HG03520 (cell line): ENCODE data around the gene SIRPG.
"Not testable (repeated sequence)": the region's sequence is repeated elsewhere in the genome, so short reads cannot be mapped to it uniquely, and the experiment has no call there.

Experiments
- ATAC-seq: cut with Tn5 transposase; IDR thresholded peaks from one replicate; pipeline ENCODE4 v1.9.1; 2021; ENCODE audit warnings: mild to moderate bottlenecking, moderate library complexity; ENCODE audit not compliant: unreplicated experiment

The SIRPG gene

DNA sequence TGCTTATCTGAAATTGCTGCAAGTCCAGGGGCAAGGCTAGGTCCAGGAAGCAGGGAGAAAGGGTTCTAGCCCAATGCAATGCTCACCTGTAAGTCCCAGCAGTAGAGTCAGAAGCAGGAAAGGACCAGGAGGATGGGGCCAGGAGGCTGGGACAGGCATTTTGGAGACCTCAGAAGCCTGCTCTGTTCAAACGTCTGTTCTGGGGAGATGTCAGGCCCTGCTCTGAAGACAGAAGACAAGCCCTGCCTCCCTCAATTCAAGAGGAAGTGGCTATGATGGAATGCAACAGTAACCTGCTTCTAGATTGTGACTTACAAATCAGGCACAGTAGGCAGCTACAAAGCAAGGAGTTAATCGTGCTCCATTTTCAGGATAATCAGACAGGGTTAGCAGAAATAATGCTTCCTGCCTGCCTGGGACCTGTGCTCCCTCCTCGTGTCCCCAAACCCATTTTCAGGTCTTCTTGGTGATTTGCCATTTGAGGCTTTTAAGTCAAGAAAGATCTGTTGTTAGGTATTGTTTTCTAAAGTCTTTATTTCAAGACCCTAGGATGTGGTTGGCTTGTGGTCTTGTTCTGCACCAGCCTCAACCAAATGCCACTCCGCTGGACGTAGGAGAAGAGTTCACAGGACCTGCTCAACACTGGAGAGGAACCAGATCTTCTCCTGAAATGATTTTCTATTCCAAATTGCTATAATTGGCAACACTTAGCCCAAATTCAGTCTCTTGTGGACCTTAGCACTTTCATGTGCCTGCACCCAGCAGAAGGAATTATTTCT is at the start of gene SIRPG:
SIRPG (minus strand) TSS at position 224 of the 779 bp plus-strand sequence; CDS start at position 159, 65 bp downstream.
- no peak for ATAC-seq

DNA sequence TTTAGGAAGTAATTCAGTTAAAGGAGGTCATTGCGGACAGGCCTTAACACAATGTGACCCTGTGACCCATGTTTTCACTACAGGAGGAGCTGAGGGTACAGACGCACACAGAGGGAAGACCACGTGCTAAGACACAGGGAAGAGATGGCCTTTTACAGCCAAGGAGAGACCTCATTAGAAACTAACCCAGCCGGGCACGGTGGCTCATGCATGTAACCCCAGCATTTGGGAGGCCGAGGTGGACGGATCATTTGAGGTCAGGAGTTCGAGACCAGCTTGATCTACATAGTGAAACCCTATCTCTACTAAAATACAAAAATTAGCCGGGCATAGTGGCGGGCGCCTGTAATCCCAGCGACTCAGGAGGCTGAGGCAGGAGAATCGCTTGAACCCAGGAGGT is 49.3 kb upstream of the SIRPG start:
- not testable (repeated sequence) for ATAC-seq

DNA sequence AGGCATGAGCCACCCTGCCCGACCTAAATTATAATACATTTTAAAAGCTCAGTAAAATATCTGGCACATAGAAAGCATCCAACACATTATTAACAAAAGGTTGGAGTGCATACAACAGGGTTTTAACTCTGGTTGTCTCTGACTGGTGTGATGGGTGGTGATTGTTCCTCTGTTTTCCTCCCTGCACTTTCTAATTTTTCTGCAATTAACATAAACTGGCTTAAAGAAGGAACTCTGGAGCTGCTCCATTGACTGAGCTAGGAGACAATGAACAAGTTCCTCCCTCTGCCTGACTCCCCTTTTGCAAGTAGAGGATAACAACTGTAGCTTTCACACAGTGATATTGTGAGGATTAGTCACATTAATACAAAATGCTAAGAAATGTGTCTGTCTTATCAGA is 48.5 kb upstream of the SIRPG start:
- no peak for ATAC-seq

DNA sequence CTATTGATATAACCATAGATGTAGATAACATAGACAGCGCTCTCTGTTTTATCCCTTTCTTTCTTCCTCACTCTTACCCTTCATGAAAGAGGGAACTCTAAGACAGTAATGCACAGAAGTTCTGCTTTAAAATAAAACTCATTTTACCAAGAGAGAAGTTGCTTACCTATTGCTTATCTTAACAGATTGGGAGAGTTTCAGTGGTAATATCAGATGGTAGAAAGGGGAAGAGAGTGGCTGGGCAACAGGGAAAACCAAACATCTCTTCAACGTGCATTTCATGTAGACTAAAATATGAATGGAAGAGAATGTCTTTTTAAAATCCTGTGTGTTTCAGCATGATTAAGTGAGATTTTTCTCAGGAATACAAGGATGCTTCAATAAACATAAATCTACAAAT is 45.3 kb upstream of the SIRPG start:
- no peak for ATAC-seq

GRCh38 chr20:1702328-1702727 is 44.7 kb upstream of the SIRPG start:
- no peak for ATAC-seq

- ATAC-seq: no peak
These were observed 43.4 kb upstream of the SIRPG start for GRCh38 chr20:1700990-1701389.

DNA sequence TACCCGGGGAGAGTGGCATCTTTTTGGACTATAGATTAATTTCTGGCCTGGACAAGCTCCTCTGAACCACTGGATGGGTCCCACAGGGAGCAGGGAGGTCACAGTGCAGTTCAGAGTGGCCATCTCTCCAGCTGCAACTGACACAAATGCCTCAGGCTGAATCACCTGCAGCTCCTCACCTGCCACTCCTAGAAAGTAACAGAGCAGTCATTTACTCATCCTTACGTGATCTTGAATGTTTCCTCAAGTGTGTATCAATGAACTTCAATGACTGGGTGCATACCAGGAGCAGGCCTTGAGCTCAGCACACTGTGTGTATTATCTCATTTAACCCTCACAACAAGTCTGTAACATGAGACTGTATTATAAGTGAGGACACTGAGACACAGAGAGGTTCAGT is 40.0 kb upstream of the SIRPG start:
- ATAC-seq: no peak

GRCh38 chr20:1696521-1697209 is 39.1 kb upstream of the SIRPG start:
- ATAC-seq: no peak

DNA sequence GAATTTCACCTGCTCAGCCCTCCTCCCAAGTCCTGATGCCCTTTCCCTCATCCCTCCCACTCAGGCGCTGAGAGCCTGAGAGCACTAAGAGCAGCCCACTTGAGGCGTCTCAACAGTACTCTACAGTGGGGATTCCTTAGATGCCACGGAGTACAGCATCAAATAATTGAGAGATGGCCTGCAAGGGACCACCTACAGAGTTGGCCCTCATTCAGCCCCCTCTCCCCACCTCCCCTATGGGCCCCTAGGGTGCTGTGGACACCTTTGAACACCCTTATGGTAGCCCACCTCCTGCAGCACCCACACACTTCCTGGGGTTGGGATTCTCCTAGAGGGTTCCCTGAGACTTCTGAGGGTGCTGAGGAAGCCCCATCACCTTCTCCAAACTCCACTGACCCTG is 37.1 kb upstream of the SIRPG start:
- ATAC-seq: no peak

GRCh38 chr20:1693427-1693826 is 35.8 kb upstream of the SIRPG start:
- no peak for ATAC-seq

DNA sequence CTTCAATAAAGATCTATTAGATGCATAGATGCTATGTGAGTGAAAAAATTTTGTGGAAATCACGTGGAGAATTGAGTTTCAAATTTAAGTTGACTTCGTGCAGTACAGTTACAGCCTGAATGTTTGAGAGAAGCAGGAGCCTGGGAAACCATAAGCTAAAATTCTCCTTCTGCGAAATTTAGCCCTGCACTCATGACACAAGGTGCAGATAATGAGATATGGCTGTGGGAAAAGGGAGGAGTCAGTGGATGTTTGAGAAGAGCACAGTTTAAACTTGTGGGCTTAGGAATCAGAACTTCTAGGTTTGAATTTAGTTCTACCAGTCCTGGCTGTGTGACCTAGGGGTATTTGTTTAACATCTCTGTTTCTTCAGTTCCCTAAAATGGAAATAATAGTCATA is 32.1 kb upstream of the SIRPG start:
- no peak for ATAC-seq

- ATAC-seq: no peak
These were observed 31.4 kb upstream of the SIRPG start for GRCh38 chr20:1688886-1689538.

DNA sequence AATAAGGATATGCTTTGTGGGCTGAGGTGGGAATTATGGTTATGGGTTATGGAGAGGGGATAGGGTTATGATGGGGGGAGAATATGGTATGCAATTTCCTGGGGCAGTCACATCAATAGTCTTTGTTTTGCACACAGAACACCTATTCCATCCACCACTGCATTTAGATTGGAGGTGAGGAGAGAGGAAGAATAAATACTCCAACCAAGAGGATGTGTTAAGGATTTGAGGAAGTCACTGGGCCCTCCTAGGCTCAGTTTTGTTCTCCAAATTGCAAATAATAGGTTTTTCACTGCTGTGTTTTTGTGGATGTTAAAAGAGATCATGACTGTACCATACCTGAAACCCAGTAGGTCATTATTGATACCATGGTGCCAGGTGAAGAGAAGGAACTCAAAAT is 29.5 kb upstream of the SIRPG start:
- ATAC-seq: no peak

DNA sequence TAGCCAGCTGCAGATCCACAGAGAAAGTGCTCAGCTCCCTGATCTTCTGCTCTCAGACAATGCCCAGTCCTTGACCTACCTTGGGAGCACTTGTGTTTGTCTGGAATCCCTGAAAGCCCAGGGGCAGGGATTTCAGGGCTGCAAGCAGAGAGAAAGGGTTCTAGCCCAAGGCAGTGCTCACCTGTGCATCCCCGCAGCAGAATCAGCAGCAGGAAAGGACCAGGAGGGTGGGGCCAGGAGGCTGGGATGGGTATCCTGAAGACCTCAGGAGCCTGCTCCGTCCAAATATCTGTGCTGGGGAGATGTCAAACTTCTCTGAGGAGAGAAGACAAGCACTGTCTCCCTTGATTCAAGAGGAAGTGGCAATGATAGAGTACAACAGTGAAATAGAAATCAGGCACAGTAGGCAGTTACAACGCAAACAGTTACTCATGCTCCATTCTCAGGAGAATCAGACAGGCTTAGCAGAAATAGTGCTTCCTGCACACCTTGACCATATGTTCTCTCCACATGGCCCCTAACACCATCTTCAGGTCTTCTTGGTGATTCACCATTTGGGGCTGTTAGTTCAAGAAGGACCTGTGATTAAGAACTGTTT is 28.7 kb upstream of the SIRPG start:
- no peak for ATAC-seq

- ATAC-seq: no peak
These were observed 27.9 kb upstream of the SIRPG start for GRCh38 chr20:1685304-1686052.

DNA sequence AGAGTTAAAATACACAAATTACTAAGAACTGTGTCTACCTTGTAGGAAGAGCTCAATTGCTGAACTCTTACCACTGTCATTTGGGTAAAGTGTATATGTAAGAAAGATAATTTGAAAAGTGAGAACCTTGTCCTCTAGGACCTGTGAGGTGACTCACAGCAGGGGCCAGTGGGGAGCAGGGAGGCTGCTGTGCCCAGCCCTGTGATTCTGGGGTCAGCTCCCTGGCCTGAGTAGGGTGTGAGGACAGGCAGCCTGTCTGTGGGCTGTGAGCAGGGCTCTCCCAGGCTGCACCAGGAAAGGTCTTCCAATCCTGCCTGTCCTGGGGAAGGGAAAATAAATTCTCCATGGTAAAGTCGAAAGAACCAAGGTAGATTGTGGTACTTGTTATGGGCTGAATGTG is 27.3 kb upstream of the SIRPG start:
- no peak for ATAC-seq

DNA sequence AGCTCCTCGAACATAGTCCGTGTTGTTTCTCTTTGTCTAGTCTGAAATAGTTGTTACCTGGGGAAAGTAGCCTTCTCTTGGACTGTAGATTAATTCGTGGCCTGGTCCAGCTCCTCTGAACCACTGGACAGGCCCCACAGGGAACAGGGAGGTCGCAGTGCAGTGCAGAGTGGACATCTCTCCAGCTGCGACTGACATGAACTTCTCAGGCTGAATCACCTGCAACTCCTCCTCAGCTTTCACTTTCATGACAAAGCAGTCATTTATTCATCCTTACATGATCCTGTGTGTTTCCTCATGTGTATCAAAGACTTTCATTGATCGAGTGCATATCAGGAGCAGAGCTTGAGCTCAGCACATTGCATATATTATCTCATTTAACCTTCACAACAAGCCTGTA is 19.1 kb upstream of the SIRPG start:
- no peak for ATAC-seq

DNA sequence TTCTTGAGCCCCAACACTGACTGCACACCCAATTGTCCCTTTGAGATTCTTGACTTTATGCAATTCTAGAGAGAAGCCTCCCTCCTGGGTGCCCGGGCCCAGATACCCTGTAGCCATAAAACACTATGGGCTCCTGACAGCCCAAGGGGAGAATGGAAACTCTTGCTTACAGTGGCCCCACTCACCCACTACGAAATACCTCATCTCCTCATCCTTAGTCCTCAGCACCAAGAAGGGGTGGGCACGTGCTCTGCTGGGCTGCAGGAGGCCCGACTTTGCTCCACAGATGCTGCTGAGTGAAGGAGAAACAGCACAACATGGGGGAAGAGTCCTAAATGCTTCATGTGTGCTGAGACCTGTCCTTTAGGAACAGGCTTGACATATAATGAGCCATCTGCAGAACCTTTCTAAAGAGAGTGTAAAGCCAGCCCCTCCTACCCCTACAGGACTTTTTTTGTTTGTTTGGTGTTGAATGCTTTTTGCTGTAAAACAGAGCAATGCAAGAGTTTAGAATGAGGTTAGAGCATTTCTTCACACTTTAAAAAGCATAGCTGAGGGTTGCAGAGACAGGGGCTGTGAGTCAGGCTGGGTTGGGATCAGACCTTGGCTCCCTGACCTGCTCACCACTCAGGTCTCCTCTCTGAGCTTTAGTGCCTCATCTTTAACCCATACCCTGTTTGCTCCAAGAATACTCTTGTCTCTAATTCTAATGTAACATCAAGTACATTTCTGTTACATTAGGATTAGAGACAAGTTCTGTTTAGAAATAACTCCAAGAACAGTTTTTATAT is 17.6 kb upstream of the SIRPG start:
- no peak for ATAC-seq

DNA sequence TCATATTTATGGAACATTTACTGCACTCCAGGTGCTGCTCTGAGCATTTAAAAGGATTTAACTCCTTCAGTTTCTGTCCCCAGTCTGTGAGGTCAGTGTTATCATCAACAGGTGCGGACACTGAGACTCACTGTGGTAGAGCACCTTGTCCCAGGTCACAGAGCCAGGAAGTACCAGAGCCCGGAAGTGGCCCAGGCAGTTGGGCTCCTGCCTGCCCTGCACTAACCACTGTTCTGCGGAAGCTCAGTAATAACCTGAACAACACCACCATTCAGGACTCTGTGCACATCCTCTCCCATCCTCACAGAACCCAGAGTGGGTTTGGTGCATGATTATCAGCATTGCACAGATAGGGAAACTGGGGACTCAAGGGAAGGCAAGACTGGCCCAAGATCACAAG is 16.8 kb upstream of the SIRPG start:
- ATAC-seq: no peak

DNA sequence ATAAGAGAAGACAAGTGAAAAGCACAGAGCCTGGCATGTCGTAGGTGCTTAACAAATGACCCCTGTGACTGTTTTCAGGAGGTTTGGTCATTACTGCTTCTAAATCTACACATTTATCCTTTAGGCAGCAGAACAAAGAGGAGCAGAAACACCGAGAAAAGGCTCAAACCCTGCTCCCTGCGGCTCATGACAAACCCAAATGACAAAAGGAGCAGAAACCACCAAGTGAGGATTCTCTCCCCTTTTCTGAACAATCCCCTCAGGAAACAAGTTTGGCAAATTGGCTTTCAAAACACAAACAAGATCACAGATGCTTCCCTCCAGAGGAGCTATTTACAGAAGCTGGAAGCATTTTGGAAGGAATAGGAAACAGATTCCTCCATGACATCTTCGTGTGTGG is 15.8 kb upstream of the SIRPG start:
- ATAC-seq: no peak
